ENCODE data around the gene RPL39. TPM values are rescaled to one million over a fixed set of nuclear protein-coding genes. Genes with fewer than 3 reads are reported as not detected.
A peak's percentile ranks its signal among the peaks of the same experiment; 100 is the strongest.

Gene RPL39
- total and polyA plus RNA-seq, 10 of the 15 experiments (the other 5 are each of a cell fraction or from before 2014, with no cell fraction given): 1,792 to 6,541 (median 3,667) TPM

- TF ChIP-seq ZBTB40 (IDR thresholded peaks at IDR 0.05; ENCODE audit: borderline replicate concordance) (no peak), RUNX3 (IDR thresholded peaks at IDR 0.05; ENCODE audit: low read length) (peak; percentile 90), BCLAF1 (IDR thresholded peaks at IDR 0.05) (no peak), CBX3 (IDR thresholded peaks at IDR 0.05; ENCODE audit: borderline replicate concordance, low read depth) (no peak), BMI1 (IDR thresholded peaks at IDR 0.05; ENCODE audit: borderline replicate concordance) (no peak), RAD51 (IDR thresholded peaks at IDR 0.05) (no peak), TCF3 (IDR thresholded peaks at IDR 0.05; ENCODE audit: borderline replicate concordance, insufficient read depth, low read depth, low read length) (no peak), MYB (IDR thresholded peaks at IDR 0.05; ENCODE audit: borderline replicate concordance, low read depth, low read length) (no peak), GABPA (IDR thresholded peaks at IDR 0.05; ENCODE audit: low read depth) (no peak), ZBED1 (IDR thresholded peaks at IDR 0.05; ENCODE audit: borderline replicate concordance) (no peak), MEF2B (IDR thresholded peaks at IDR 0.05; ENCODE audit: partially characterized antibody, poor library complexity, severe bottlenecking) (no peak), CREM (IDR thresholded peaks at IDR 0.05; ENCODE audit: low read depth) (no peak), CHD1 (IDR thresholded peaks at IDR 0.05; ENCODE audit: low read depth, low read length) (no peak), HCFC1 (IDR thresholded peaks at IDR 0.05; ENCODE audit: low read length) (no peak), ZNF217 (IDR thresholded peaks at IDR 0.05) (no peak), CBFB (IDR thresholded peaks at IDR 0.05; ENCODE audit: low read depth) (no peak), RELB (IDR thresholded peaks at IDR 0.05; ENCODE audit: low read depth) (no peak), TAF1 (IDR thresholded peaks at IDR 0.05; ENCODE audit: borderline replicate concordance, low read depth, low read length) (no peak), ETV6 (conservative IDR thresholded peaks at IDR 0.05 in 1 of 2, IDR thresholded peaks at IDR 0.05 in 1 of 2; ENCODE audit: borderline replicate concordance in 1 of 2, low read depth in 1 of 2) (no peak), PKNOX1 (IDR thresholded peaks at IDR 0.05) (peak; percentile 13; the same call in 1 of the 2 replicates), ZNF384 (IDR thresholded peaks at IDR 0.05; ENCODE audit: borderline replicate concordance, low read depth, low read length) (no peak)
Measured at GRCh38 chrX:119760026-119760877, 31.2 kb downstream of the RPL39 start (continued).
